Measurements from ENCODE around the gene ABCA4. TPM values are rescaled to one million over a fixed set of nuclear protein-coding genes. Genes with fewer than 3 reads are reported as not detected.

ABCA4 gene
- total RNA-seq, 1 experiment from 2014 or later, result 0.29 TPM

DNA sequence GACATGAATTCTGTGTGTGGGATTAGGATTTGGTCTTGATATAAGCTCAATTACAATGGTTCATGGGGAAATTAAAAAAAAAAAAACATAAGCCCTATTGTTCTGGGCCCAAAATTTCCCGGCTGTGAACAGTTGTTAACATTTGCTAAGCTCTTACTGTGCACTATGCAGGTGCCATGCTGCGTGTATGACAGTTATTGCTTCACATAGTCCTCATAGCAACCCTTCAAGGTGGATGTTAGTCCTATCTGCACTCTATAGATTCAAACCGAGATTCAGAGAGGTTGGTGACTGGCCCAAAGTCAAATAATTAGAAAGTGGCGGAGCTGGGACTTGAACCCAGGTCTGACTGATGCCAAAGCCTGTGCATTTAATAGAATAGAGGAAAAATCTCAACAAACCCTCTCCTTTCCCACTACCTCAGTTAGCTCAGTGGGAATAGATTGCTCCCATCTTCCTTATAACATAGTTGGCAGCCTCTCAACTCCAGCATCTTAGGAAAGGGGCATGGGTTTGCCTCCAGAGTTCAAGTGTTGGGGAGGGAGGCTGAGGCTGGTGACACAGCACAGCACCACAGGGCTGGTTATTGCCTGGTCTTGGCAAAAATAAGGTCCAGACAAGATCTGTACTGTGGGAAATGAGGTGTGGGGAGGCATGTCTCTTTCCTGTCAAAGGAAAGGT is 156.7 kb downstream of the ABCA4 start:
- H3K36me3 ChIP-seq (ENCODE audit: low read depth, low read length), result no peaks in the 10 kb centered on the region
- H4K20me1 ChIP-seq (ENCODE audit: low read length), result no peaks in the 10 kb centered on the region
- no peak overlapping the region for H3K4me3 ChIP-seq (ENCODE audit: low read length)
- TF ChIP-seq, protein P1, sequence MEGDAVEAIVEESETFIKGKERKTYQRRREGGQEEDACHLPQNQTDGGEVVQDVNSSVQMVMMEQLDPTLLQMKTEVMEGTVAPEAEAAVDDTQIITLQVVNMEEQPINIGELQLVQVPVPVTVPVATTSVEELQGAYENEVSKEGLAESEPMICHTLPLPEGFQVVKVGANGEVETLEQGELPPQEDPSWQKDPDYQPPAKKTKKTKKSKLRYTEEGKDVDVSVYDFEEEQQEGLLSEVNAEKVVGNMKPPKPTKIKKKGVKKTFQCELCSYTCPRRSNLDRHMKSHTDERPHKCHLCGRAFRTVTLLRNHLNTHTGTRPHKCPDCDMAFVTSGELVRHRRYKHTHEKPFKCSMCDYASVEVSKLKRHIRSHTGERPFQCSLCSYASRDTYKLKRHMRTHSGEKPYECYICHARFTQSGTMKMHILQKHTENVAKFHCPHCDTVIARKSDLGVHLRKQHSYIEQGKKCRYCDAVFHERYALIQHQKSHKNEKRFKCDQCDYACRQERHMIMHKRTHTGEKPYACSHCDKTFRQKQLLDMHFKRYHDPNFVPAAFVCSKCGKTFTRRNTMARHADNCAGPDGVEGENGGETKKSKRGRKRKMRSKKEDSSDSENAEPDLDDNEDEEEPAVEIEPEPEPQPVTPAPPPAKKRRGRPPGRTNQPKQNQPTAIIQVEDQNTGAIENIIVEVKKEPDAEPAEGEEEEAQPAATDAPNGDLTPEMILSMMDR (conservative IDR thresholded peaks at IDR 0.05; ENCODE audit: low read depth, low read length), result no peak
- no peak for TF ChIP-seq EZH2 (IDR thresholded peaks at IDR 0.05; ENCODE audit: low read length, unreplicated experiment)
- TF ChIP-seq EZH2phosphoT487 (IDR thresholded peaks at IDR 0.05; ENCODE audit: borderline replicate concordance, low read length), result no peak
- no peak overlapping the region for H3K9ac ChIP-seq (ENCODE audit: low read length)
- DNase-seq, result no peak
- no peaks in the 10 kb centered on the region for H3F3A ChIP-seq (ENCODE audit: low read length, unreplicated experiment)
- peak overlapping the region; percentile 64 for H3K27ac ChIP-seq (ENCODE audit: low read length)
- no peaks in the 10 kb centered on the region for H3K9me2 ChIP-seq (replicated peaks; ENCODE audit: low read length)
- no peaks in the 10 kb centered on the region for H3K27me3 ChIP-seq (ENCODE audit: low read length)
- peaks cover 34% of the 10 kb centered on the region for H3K4me1 ChIP-seq (ENCODE audit: insufficient read depth, low read length)
- no TSS peak for BruUV-seq (replicated peaks)
- H3K9me3 ChIP-seq (ENCODE audit: low read length), result no peaks in the 10 kb centered on the region
- ChIA-PET CTCF (no interaction called here), POLR2A (ENCODE audit: unreplicated experiment) (no interaction called here)
- no peak overlapping the region for H2AFZ ChIP-seq (ENCODE audit: low read length)
- ATAC-seq, result peak; percentile 24; the same call in 1 of the 2 replicates
- no peaks in the 10 kb centered on the region for H3K79me2 ChIP-seq (ENCODE audit: low read length)
- intact Hi-C loops (cut with micrococcal nuclease), result no loop called here
- peak overlapping the region; percentile 31; the same call in 1 of the 2 replicates for H3K4me2 ChIP-seq (ENCODE audit: low read length)

DNA sequence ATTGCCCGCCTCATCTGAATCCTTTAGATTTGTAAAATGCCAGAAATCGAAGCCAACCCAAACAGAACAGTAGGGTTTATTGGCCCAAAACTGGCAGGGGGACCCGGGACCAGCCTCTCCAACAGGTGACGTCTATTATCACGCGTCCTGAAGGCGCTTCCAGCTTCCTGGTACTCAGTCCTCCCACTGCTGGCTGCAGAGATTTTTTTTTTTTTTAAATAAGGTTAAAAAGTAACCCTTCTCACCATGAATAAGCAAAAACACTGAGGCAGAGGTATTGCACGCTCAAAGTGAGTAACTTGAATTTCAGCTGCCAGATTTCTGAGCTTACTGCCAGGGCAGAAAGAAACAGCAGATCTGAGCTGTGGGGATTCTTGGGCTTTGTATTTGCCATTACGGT is 157.4 kb downstream of the ABCA4 start:
- H3K9me2 ChIP-seq (replicated peaks; ENCODE audit: low read length), result no peaks in the 10 kb centered on the region
- peaks cover 28% of the 10 kb centered on the region for H3K4me1 ChIP-seq (ENCODE audit: insufficient read depth, low read length)
- no peak overlapping the region for H2AFZ ChIP-seq (ENCODE audit: low read length)
- no peak overlapping the region for H3K4me3 ChIP-seq (ENCODE audit: low read length)
- POLR2A ChIA-PET (ENCODE audit: unreplicated experiment), result no interaction called here
- no peaks in the 10 kb centered on the region for H4K20me1 ChIP-seq (ENCODE audit: low read length)
- H3K27ac ChIP-seq (ENCODE audit: low read length), result no peak overlapping the region; the same call in 1 of the 2 replicates
- CTCF ChIA-PET, result no interaction called here
- H3K9me3 ChIP-seq (ENCODE audit: low read length), result no peaks in the 10 kb centered on the region
- H3K79me2 ChIP-seq (ENCODE audit: low read length), result no peaks in the 10 kb centered on the region
- no peaks in the 10 kb centered on the region for H3F3A ChIP-seq (ENCODE audit: low read length, unreplicated experiment)
- DNase-seq (no peak), ATAC-seq (no peak)
- H3K36me3 ChIP-seq (ENCODE audit: low read depth, low read length), result no peaks in the 10 kb centered on the region
- intact Hi-C loops (cut with micrococcal nuclease), result no loop called here
- BruUV-seq (replicated peaks), result no TSS peak
- no peak overlapping the region for H3K4me2 ChIP-seq (ENCODE audit: low read length)
- TF ChIP-seq, protein P1 (conservative IDR thresholded peaks at IDR 0.05; ENCODE audit: low read depth, low read length), result no peak
- TF ChIP-seq EZH2phosphoT487 (IDR thresholded peaks at IDR 0.05; ENCODE audit: borderline replicate concordance, low read length) (no peak), EZH2 (IDR thresholded peaks at IDR 0.05; ENCODE audit: low read length, unreplicated experiment) (no peak)
- H3K27me3 ChIP-seq (ENCODE audit: low read length), result no peaks in the 10 kb centered on the region
- H3K9ac ChIP-seq (ENCODE audit: low read length), result no peak overlapping the region

DNA sequence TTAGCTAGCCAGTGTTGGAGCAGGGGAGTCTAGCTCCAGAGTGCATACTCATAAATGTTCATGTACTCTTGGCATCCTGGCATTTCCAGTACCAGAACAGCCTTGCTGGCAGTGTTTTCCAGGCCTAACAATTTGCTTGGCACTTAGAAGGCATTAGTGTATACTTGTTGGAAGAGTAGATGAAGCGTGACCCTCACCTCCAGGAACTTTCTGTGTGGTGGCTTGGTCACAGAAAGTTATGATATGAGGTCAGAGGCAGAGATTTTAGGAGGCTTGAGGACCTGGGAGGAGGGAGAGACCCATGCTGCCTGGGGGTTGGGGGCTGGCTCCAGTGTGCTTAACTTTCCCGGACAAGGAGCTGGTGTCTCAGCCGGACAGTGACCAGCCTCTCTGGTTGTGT is 159.0 kb downstream of the ABCA4 start:
- intact Hi-C loops (cut with micrococcal nuclease), result no loop called here
- Histone ChIP-seq H3K36me3 (ENCODE audit: low read depth, low read length) (no peaks in the 10 kb centered on the region), H3K9me3 (ENCODE audit: low read length) (no peaks in the 10 kb centered on the region), H3K4me3 (ENCODE audit: low read length) (no peak overlapping the region), H3K27me3 (ENCODE audit: low read length) (no peaks in the 10 kb centered on the region), H2AFZ (ENCODE audit: low read length) (no peak overlapping the region), H3K9me2 (replicated peaks; ENCODE audit: low read length) (no peaks in the 10 kb centered on the region), H3K4me1 (ENCODE audit: insufficient read depth, low read length) (peaks cover 28% of the 10 kb centered on the region), H3K79me2 (ENCODE audit: low read length) (no peaks in the 10 kb centered on the region), H3F3A (ENCODE audit: low read length, unreplicated experiment) (no peaks in the 10 kb centered on the region), H3K27ac (ENCODE audit: low read length) (no peak overlapping the region), H3K9ac (ENCODE audit: low read length) (no peak overlapping the region), H3K4me2 (ENCODE audit: low read length) (no peak overlapping the region), H4K20me1 (ENCODE audit: low read length) (no peaks in the 10 kb centered on the region)
- ChIA-PET POLR2A (ENCODE audit: unreplicated experiment) (no interaction called here), CTCF (no interaction called here)
- BruUV-seq (replicated peaks), result no TSS peak
- no peak for TF ChIP-seq EZH2 (IDR thresholded peaks at IDR 0.05; ENCODE audit: low read length, unreplicated experiment)
- TF ChIP-seq, protein P1 (conservative IDR thresholded peaks at IDR 0.05; ENCODE audit: low read depth, low read length), result no peak
- TF ChIP-seq EZH2phosphoT487 (IDR thresholded peaks at IDR 0.05; ENCODE audit: borderline replicate concordance, low read length), result no peak
- ATAC-seq (no peak), DNase-seq (no peak)
